Prostate gland (tissue), 2 donors: Measurements from ENCODE around the gene TUBAL3. TPM values are rescaled to one million over a fixed set of nuclear protein-coding genes. Genes with fewer than 3 reads are reported as not detected.

ENCODE experiments used
- DNase-seq: peaks from one replicate; pipeline ENCODE4 v3.0.0-alpha.2; 2019; ENCODE audit warnings: low spot score
- H3K27ac ChIP-seq, 2 donors: fragments of 200-600 bp; sonication (generic); 2 replicates each; pipeline ENCODE4 v1.5.1; 2017 to 2019
- H3K27me3 ChIP-seq: fragments of 200-600 bp; sonication (generic); replicated peaks from 2 replicates; pipeline ENCODE4 v1.5.1; 2019; ENCODE audit not compliant: insufficient read depth
- H3K36me3 ChIP-seq, 2 donors: fragments of 200-600 bp; sonication (generic); 1 replicate in 1 of 2; 2 replicates in 1 of 2; pipeline versions ENCODE4 v1.5.1 to v1.8.1; 2017 to 2019
- H3K4me1 ChIP-seq: fragments of 200-600 bp; sonication (generic); replicated peaks from 2 replicates; pipeline ENCODE4 v1.5.1; 2019
- H3K4me3 ChIP-seq, 2 donors: fragments of 200-600 bp; sonication (generic); 2 replicates each; pipeline ENCODE4 v1.5.1; 2017 to 2019
- H3K9me3 ChIP-seq: fragments of 200-600 bp; sonication (generic); 2 replicates; pipeline ENCODE4 v1.5.1; 2017
- CTCF ChIP-seq, 4 experiments: fragments of 200-600 bp in 2 of 4; fragments of 450-650 bp in 2 of 4; sonication (generic) in 2 of 4; IDR thresholded peaks; 1 replicate in 3 of 4; 2 replicates in 1 of 4; pipeline ENCODE4 v1.5.1; 2016 to 2019; ENCODE audit warnings: antibody characterized with exemption in 4 of 4, mild to moderate bottlenecking in 2 of 4, moderate library complexity in 2 of 4
- POLR2A ChIP-seq: fragments of 450-650 bp; IDR thresholded peaks from one replicate; pipeline ENCODE4 v1.6.1; 2016; ENCODE audit warnings: antibody characterized with exemption, mild to moderate bottlenecking
- POLR2AphosphoS5 ChIP-seq: sonication (generic); formaldehyde crosslinking; IDR thresholded peaks from one replicate; pipeline ENCODE4 v1.6.1; 2017; ENCODE audit warnings: antibody characterized with exemption
- WGBS: methylation state at CpG from one replicate; pipeline ENCODE4 v1.1.5; 2018; 5-methylcytosine and 5-hydroxymethylcytosine counted together
- intact Hi-C: fragments of 100-400 bp; cut with DNase I; formaldehyde crosslinking; loops from one replicate; pipeline ENCODE4 v1.14.2; 2022
- total RNA-seq, 2 donors: library from RNA; depleted of rRNA; stranded (reverse); fragments of >200 nt; gene quantifications; one replicate each; pipeline ENCODE4 v1.1.0, GENCODE V29; 2016

TUBAL3 gene
- total RNA-seq, 2 donors from 2014 or later: 1.1 TPM; not detected in 1

GRCh38 chr10:5399332-5399731 is 5.3 kb downstream of the TUBAL3 start:
- no peak overlapping the region for H3K4me3 ChIP-seq
- 72% methylated on average over 6 of the region's 6 CpGs for WGBS
- H3K27me3 ChIP-seq: no peaks in the 10 kb centered on the region
- H3K9me3 ChIP-seq: no peaks in the 10 kb centered on the region
- intact Hi-C loops: no loop called here
- no peak for DNase-seq
- H3K27ac ChIP-seq: no peak overlapping the region
- no peaks in the 10 kb centered on the region for H3K36me3 ChIP-seq
- TF ChIP-seq CTCF (IDR thresholded peaks at IDR 0.05) (no peak), POLR2A (no peak), POLR2AphosphoS5 (no peak)
- H3K4me1 ChIP-seq: no peaks in the 10 kb centered on the region

GRCh38 chr10:5396556-5397300 is 7.9 kb downstream of the TUBAL3 start:
- TF ChIP-seq POLR2A: no peak
- no peak for TF ChIP-seq POLR2AphosphoS5
- no peak for TF ChIP-seq CTCF (IDR thresholded peaks at IDR 0.05)
- Histone ChIP-seq H3K4me1 (no peaks in the 10 kb centered on the region), H3K27me3 (no peaks in the 10 kb centered on the region), H3K9me3 (no peaks in the 10 kb centered on the region), H3K27ac (no peak overlapping the region), H3K36me3 (no peaks in the 10 kb centered on the region), H3K4me3 (no peak overlapping the region)
- no peak for DNase-seq
- 50% methylated on average over 12 of the region's 12 CpGs for WGBS
- intact Hi-C loops: no loop called here

- Histone ChIP-seq H3K27me3 (no peaks in the 10 kb centered on the region), H3K4me3 (no peak overlapping the region), H3K36me3 (no peaks in the 10 kb centered on the region), H3K4me1 (no peaks in the 10 kb centered on the region), H3K27ac (no peak overlapping the region), H3K9me3 (no peaks in the 10 kb centered on the region)
- intact Hi-C loops: no loop called here
- no peak for DNase-seq
- 87% methylated on average over 18 of the region's 18 CpGs for WGBS
- no peak for TF ChIP-seq POLR2A
Measured at GRCh38 chr10:5395168-5395567, 9.5 kb downstream of the TUBAL3 start.

GRCh38 chr10:5393529-5393928 is 11.1 kb downstream of the TUBAL3 start:
- no peaks in the 10 kb centered on the region for H3K27me3 ChIP-seq
- no peaks in the 10 kb centered on the region for H3K4me1 ChIP-seq
- no peak overlapping the region for H3K4me3 ChIP-seq
- TF ChIP-seq CTCF (IDR thresholded peaks at IDR 0.05): no peak
- no peak for TF ChIP-seq POLR2AphosphoS5
- no peak for TF ChIP-seq POLR2A
- no peak overlapping the region for H3K27ac ChIP-seq
- no peaks in the 10 kb centered on the region for H3K36me3 ChIP-seq
- H3K9me3 ChIP-seq: no peaks in the 10 kb centered on the region
- WGBS: 96% methylated on average over 14 of the region's 14 CpGs
- DNase-seq: no peak
- intact Hi-C loops: no loop called here

GRCh38 chr10:5391790-5392189 is 12.8 kb downstream of the TUBAL3 start:
- H3K4me1 ChIP-seq: no peaks in the 10 kb centered on the region
- H3K9me3 ChIP-seq: no peaks in the 10 kb centered on the region
- 99% methylated on average over 3 of the region's 3 CpGs for WGBS
- H3K36me3 ChIP-seq: no peaks in the 10 kb centered on the region
- no peak overlapping the region for H3K4me3 ChIP-seq
- H3K27me3 ChIP-seq: no peaks in the 10 kb centered on the region
- H3K27ac ChIP-seq: no peak overlapping the region
- DNase-seq: no peak
- TF ChIP-seq POLR2A (no peak), POLR2AphosphoS5 (no peak), CTCF (IDR thresholded peaks at IDR 0.05) (no peak)
- intact Hi-C loops: no loop called here
